HCT116 (cell line): ENCODE data around the gene EIF4A3. TPM values are rescaled to one million over a fixed set of nuclear protein-coding genes. Genes with fewer than 3 reads are reported as not detected.

Source experiments
- ATAC-seq: fragments of 200-7000 bp; cut with Tn5 transposase; 2 replicates; pipeline ENCODE4 v1.9.1; 2020; ENCODE audit warnings: mild to moderate bottlenecking, moderate library complexity
- BruUV-seq: library from RNA; stranded (reverse); fragments of 400-500 nt; replicated peaks from 2 replicates; lab custom pipeline; 2021; lab: Mats Ljungman, UMichigan
- CTCF ChIA-PET: fragments of 300-600 bp; sonication (Branson Sonifier 250); formaldehyde crosslinking; loops from one replicate; lab custom pipeline; 2021; ENCODE audit warnings: antibody characterized with exemption; lab: Charles Lee
- POLR2A ChIA-PET: fragments of 300-600, 350-600 bp; sonication (Branson Sonifier 250); formaldehyde crosslinking; loops from one replicate; lab custom pipeline; 2021; ENCODE audit warnings: antibody characterized with exemption; lab: Charles Lee
- RAD21 ChIA-PET, 2 experiments: fragments of 300-600 bp; sonication (Branson Sonifier 250); formaldehyde crosslinking; loops; one replicate each; lab custom pipeline; 2023; ENCODE audit warnings: low total read pairs in 2 of 2; ENCODE audit not compliant: uncharacterized antibody in 2 of 2, unreplicated experiment in 2 of 2, low non-redundant PET in 1 of 2; lab: Charles Lee
- DNase-seq: peaks from one replicate; pipeline ENCODE4 v3.0.0-alpha.2; 2010; ENCODE audit warnings: low read depth, low spot score
- H2AFZ ChIP-seq: fragments of 200-600 bp; shearing (Covaris generic), sonication (generic); 2 replicates; pipeline ENCODE4 v1.6.1; 2017; ENCODE audit warnings: low read depth, mixed run types, mixed read lengths, antibody characterized with exemption, low read length; ENCODE audit not compliant: poor library complexity, severe bottlenecking
- H3K27ac ChIP-seq: 2 replicates; pipeline ENCODE4 v1.5.1; 2012; ENCODE audit warnings: low read depth, low read length
- H3K27me3 ChIP-seq: fragments of 200-600 bp; sonication (generic); 2 replicates; pipeline ENCODE4 v1.6.1; 2016; ENCODE audit warnings: mixed run types, low read length, mixed read lengths; ENCODE audit not compliant: insufficient read depth
- H3K36me3 ChIP-seq, 2 experiments: fragments of 200-500 bp in 1 of 2; fragments of 200-600 bp in 1 of 2; sonication (Bioruptor generic) in 1 of 2; sonication (generic) in 1 of 2; 2 replicates each; pipeline versions ENCODE4 v1.5.1 to v1.6.1; 2014 to 2016; ENCODE audit warnings: low read length in 2 of 2, inconsistent platforms in 1 of 2, mixed read lengths in 1 of 2, mixed run types in 1 of 2; ENCODE audit not compliant: insufficient read depth in 2 of 2, control insufficient read depth in 1 of 2
- H3K4me1 ChIP-seq, 2 experiments: fragments of 200-600 bp in 1 of 2; sonication (generic) in 1 of 2; 2 replicates each; pipeline versions ENCODE4 v1.5.1 to v1.6.1; 2012 to 2017; ENCODE audit warnings: low read length in 2 of 2, inconsistent platforms in 1 of 2, mild to moderate bottlenecking in 1 of 2, mixed read lengths in 1 of 2, mixed run types in 1 of 2, moderate library complexity in 1 of 2; ENCODE audit not compliant: insufficient read depth in 2 of 2, control insufficient read depth in 1 of 2
- H3K4me2 ChIP-seq: fragments of 200-600 bp; sonication (generic); 2 replicates; pipeline ENCODE4 v1.6.1; 2017; ENCODE audit warnings: mixed run types, low read length, mixed read lengths
- H3K4me3 ChIP-seq, 2 experiments: fragments of 200-600 bp in 1 of 2; sonication (generic) in 1 of 2; replicated peaks in 1 of 2; 2 replicates each; pipeline ENCODE4 v1.5.1; 2011 to 2016; ENCODE audit warnings: low read length in 2 of 2, control low read depth in 1 of 2, low read depth in 1 of 2, mild to moderate bottlenecking in 1 of 2, mixed read lengths in 1 of 2, mixed run types in 1 of 2
- H3K79me2 ChIP-seq: fragments of 200-600 bp; sonication (generic); 2 replicates; pipeline ENCODE4 v1.6.1; 2017; ENCODE audit warnings: mild to moderate bottlenecking, mixed run types, low read length, moderate library complexity, mixed read lengths; ENCODE audit not compliant: insufficient read depth
- H3K9ac ChIP-seq: fragments of 200-600 bp; sonication (generic); 2 replicates; pipeline ENCODE4 v1.6.1; 2016; ENCODE audit warnings: low read length, mixed read lengths
- H3K9me2 ChIP-seq: fragments of 200-600 bp; sonication (generic), shearing (Covaris generic); 2 replicates; pipeline ENCODE4 v1.6.1; 2017; ENCODE audit warnings: mixed run types, mild to moderate bottlenecking, moderate library complexity; ENCODE audit not compliant: insufficient read depth
- H3K9me3 ChIP-seq, 2 experiments: fragments of 200-500 bp in 1 of 2; fragments of 200-600 bp in 1 of 2; sonication (Bioruptor generic) in 1 of 2; sonication (generic) in 1 of 2; 2 replicates each; pipeline ENCODE4 v1.6.1; 2014 to 2017; ENCODE audit warnings: low read length in 2 of 2, mixed read lengths in 2 of 2, inconsistent platforms in 1 of 2, low read depth in 1 of 2, mild to moderate bottlenecking in 1 of 2, mixed run types in 1 of 2, moderate library complexity in 1 of 2; ENCODE audit not compliant: control insufficient read depth in 1 of 2, insufficient read depth in 1 of 2
- H4K20me1 ChIP-seq: fragments of 200-600 bp; sonication (generic), shearing (Covaris generic); 2 replicates; pipeline ENCODE4 v1.6.1; 2017; ENCODE audit warnings: mixed run types, mild to moderate bottlenecking, moderate library complexity; ENCODE audit not compliant: insufficient read depth
- ATF3 ChIP-seq: IDR thresholded peaks from 2 replicates; pipeline ENCODE4 v1.6.1; 2012
- CBX3 ChIP-seq: IDR thresholded peaks from 2 replicates; pipeline ENCODE4 v1.6.1; 2012; ENCODE audit warnings: low read depth
- ELF1 ChIP-seq: IDR thresholded peaks from 2 replicates; pipeline ENCODE4 v1.6.1; 2012; ENCODE audit warnings: low read depth, borderline replicate concordance
- EZH2phosphoT487 ChIP-seq: fragments of 200-600 bp; IDR thresholded peaks from 2 replicates; pipeline ENCODE4 v1.6.1; 2018; ENCODE audit warnings: antibody characterized with exemption, borderline replicate concordance
- REST ChIP-seq: IDR thresholded peaks from 2 replicates; pipeline ENCODE4 v1.6.1; 2012; ENCODE audit warnings: low read depth
- TCF7L2 ChIP-seq: IDR thresholded peaks from 2 replicates; pipeline ENCODE4 v1.7.0; 2011; ENCODE audit warnings: borderline replicate concordance, inconsistent platforms; ENCODE audit not compliant: insufficient read depth, insufficient read length; ENCODE audit errors: extremely low read depth
- YY1 ChIP-seq: IDR thresholded peaks from 2 replicates; pipeline ENCODE4 v1.6.1; 2011; ENCODE audit warnings: low read length, low read depth, moderate library complexity, mild to moderate bottlenecking; ENCODE audit not compliant: insufficient replicate concordance; ENCODE audit errors: extremely low read depth
- ZBTB33 ChIP-seq: IDR thresholded peaks from 2 replicates; pipeline ENCODE4 v1.6.1; 2011; ENCODE audit warnings: mild to moderate bottlenecking, low read length, moderate library complexity; ENCODE audit not compliant: insufficient replicate concordance; ENCODE audit errors: extremely low read depth
- intact Hi-C: fragments of 100-400 bp; cut with micrococcal nuclease; formaldehyde crosslinking; loops from 2 replicates; pipeline ENCODE4 v1.10.0; 2022
- total RNA-seq: library from RNA; stranded (reverse); gene quantifications from one replicate; pipeline ENCODE4 v1.2.1, GENCODE V29; 2021; ENCODE audit not compliant: unreplicated experiment

Gene EIF4A3
- total RNA-seq, 1 experiment from 2014 or later, result 248 TPM

- TF ChIP-seq ZBTB33 (no peak), REST (no peak)
Observed at GRCh38 chr17:80130992-80131391, 15.9 kb downstream of the EIF4A3 start (continued).

GRCh38 chr17:80129006-80129565 is 17.8 kb downstream of the EIF4A3 start:
- CTCF ChIA-PET, result interaction anchor here (1.8 kb wide), 1 partner anchor 28 kb away, joined by 7 read pairs; the partner anchor contains the start of gene GAA
- TF ChIP-seq TCF7L2, result no peak
- TF ChIP-seq EZH2phosphoT487, result no peak
- TF ChIP-seq CBX3, result no peak
- no peak for TF ChIP-seq YY1
- TF ChIP-seq ELF1, result no peak
- TF ChIP-seq REST, result no peak
- TF ChIP-seq ZBTB33, result no peak
- TF ChIP-seq ATF3, result no peak

More at GRCh38 chr17:80129006-80129565, 17.8 kb downstream of the EIF4A3 start:
- intact Hi-C loops, result no loop called here
- ATAC-seq (no peak), DNase-seq (no peak)
- Histone ChIP-seq H3K9me2 (no peaks in the 10 kb centered on the region), H3K9ac (no peak overlapping the region), H2AFZ (no peak overlapping the region), H3K27me3 (0 out of 2 replicates have a peak, but pooled peaks cover 6% of the 10 kb centered on the region), H3K79me2 (no peaks in the 10 kb centered on the region), H3K9me3 (no peaks in the 10 kb centered on the region), H3K4me2 (no peak overlapping the region), H3K4me3 (no peak overlapping the region), H3K36me3 (peaks cover 9 to 15% of the 10 kb centered on the region in 2 experiments; a peak in 3 of 4 replicates), H4K20me1 (no peaks in the 10 kb centered on the region), H3K4me1 (peaks cover 0 to 8% of the 10 kb centered on the region in 2 experiments; a peak in 1 of 4 replicates), H3K27ac (no peak overlapping the region)
- BruUV-seq, result no TSS peak
- ChIA-PET POLR2A (interaction anchor here (1.2 to 1.3 kb wide), 2 partner anchors 15 to 28 kb away, joined by 5 to 6 read pairs; partner anchors contain the start of gene GAA), RAD21 (no interaction called here)
